ENCODE results near the gene UBE3B.
A peak's percentile ranks its signal among the peaks of the same experiment; 100 is the strongest.

UBE3B gene

GRCh38 chr12:109558374-109559199 lies 81.2 kb downstream of the UBE3B start:
- no peak for DNase-seq (ENCODE audit: low read depth, low spot score)
- H3K4me3 ChIP-seq (ENCODE audit: low read length) = no peak overlapping the region

GRCh38 chr12:109559200-109559505 lies 81.7 kb downstream of the UBE3B start:
- H3K4me3 ChIP-seq (ENCODE audit: low read length) = no peak overlapping the region
- DNase-seq (ENCODE audit: low read depth, low spot score) = no peak

- no peak overlapping the region for H3K4me3 ChIP-seq (ENCODE audit: low read length)
- no peak for DNase-seq (ENCODE audit: low read depth, low spot score)
Measured at GRCh38 chr12:109559601-109560000, 82.2 kb downstream of the UBE3B start.

- no peak for DNase-seq (ENCODE audit: low read depth, low spot score)
Measured at GRCh38 chr12:109560867-109561710, 83.7 kb downstream of the UBE3B start.

GRCh38 chr12:109561711-109562030 lies 84.2 kb downstream of the UBE3B start:
- H3K4me3 ChIP-seq (ENCODE audit: low read length) = no peak overlapping the region
- DNase-seq (ENCODE audit: low read depth, low spot score) = no peak

More at GRCh38 chr12:109560867-109561710, 83.7 kb downstream of the UBE3B start:
- H3K4me3 ChIP-seq (ENCODE audit: low read length) = no peak overlapping the region

- DNase-seq (ENCODE audit: low read depth, low spot score) = no peak
- no peak overlapping the region for H3K4me3 ChIP-seq (ENCODE audit: low read length)
Measured at GRCh38 chr12:109562871-109563270, 85.4 kb downstream of the UBE3B start.

- no peak overlapping the region for H3K4me3 ChIP-seq (ENCODE audit: low read length)
- DNase-seq (ENCODE audit: low read depth, low spot score) = no peak
Measured at GRCh38 chr12:109563291-109564284, 86.2 kb downstream of the UBE3B start.

- DNase-seq (ENCODE audit: low read depth, low spot score) = no peak
- no peak overlapping the region for H3K4me3 ChIP-seq (ENCODE audit: low read length)
Measured at GRCh38 chr12:109566424-109566823, 89.0 kb downstream of the UBE3B start.

- no peak overlapping the region for H3K4me3 ChIP-seq (ENCODE audit: low read length)
- DNase-seq (ENCODE audit: low read depth, low spot score) = no peak
Measured at GRCh38 chr12:109567296-109567695, 89.9 kb downstream of the UBE3B start.

GRCh38 chr12:109567967-109568366 lies 90.5 kb downstream of the UBE3B start:
- no peak for DNase-seq (ENCODE audit: low read depth, low spot score)
- no peak overlapping the region for H3K4me3 ChIP-seq (ENCODE audit: low read length)

GRCh38 chr12:109568486-109568885 lies 91.1 kb downstream of the UBE3B start:
- DNase-seq (ENCODE audit: low read depth, low spot score) = no peak
- H3K4me3 ChIP-seq (ENCODE audit: low read length) = no peak overlapping the region

- no peak for DNase-seq (ENCODE audit: low read depth, low spot score)
- no peak overlapping the region for H3K4me3 ChIP-seq (ENCODE audit: low read length)
Measured at GRCh38 chr12:109571773-109572505, 94.5 kb downstream of the UBE3B start.

GRCh38 chr12:109572506-109572845 lies 95.0 kb downstream of the UBE3B start:
- DNase-seq (ENCODE audit: low read depth, low spot score) = no peak
- H3K4me3 ChIP-seq (ENCODE audit: low read length) = peak overlapping the region; percentile 90

- DNase-seq (ENCODE audit: low read depth, low spot score) = peak; percentile 99
Measured at GRCh38 chr12:109573029-109573913, 95.8 kb downstream of the UBE3B start, which contains the start of the genes MMAB and MVK. Gene MMAB (minus strand): TSS chr12:109573504. CDS start chr12:109573480, 24 bp downstream. Gene MVK (plus strand): TSS chr12:109573794. CDS start chr12:109574823, 1,029 bp downstream.

GRCh38 chr12:109573914-109574244 lies 96.4 kb downstream of the UBE3B start:
- peak overlapping the region; percentile 90 for H3K4me3 ChIP-seq (ENCODE audit: low read length)
- DNase-seq (ENCODE audit: low read depth, low spot score) = no peak

More at GRCh38 chr12:109573029-109573913, 95.8 kb downstream of the UBE3B start, which contains the start of the genes MMAB and MVK:
- peak within 1 kb of the TSS; percentile 90 for H3K4me3 ChIP-seq (ENCODE audit: low read length)

GRCh38 chr12:109575683-109576082 lies 98.2 kb downstream of the UBE3B start:
- no peak overlapping the region for H3K4me3 ChIP-seq (ENCODE audit: low read length)
- DNase-seq (ENCODE audit: low read depth, low spot score) = no peak

- H3K4me3 ChIP-seq (ENCODE audit: low read length) = no peak overlapping the region
- no peak for DNase-seq (ENCODE audit: low read depth, low spot score)
Measured at GRCh38 chr12:109577311-109577710, 99.9 kb downstream of the UBE3B start.
